Testis (tissue), 5 donors: ENCODE data around the gene MICB. TPM values are rescaled to one million over a fixed set of nuclear protein-coding genes. Genes with fewer than 3 reads are reported as not detected.
"Not testable (repeated sequence)": the region's sequence is repeated elsewhere in the genome, so short reads cannot be mapped to it uniquely, and the experiment has no call there.

Source experiments
- DNase-seq: peaks from one replicate; pipeline ENCODE4 v3.0.0-alpha.2; 2019
- H3K27ac ChIP-seq, 2 donors: fragments of 200-600 bp; sonication (generic); one replicate each; pipeline ENCODE4 v1.5.1; 2019
- H3K27me3 ChIP-seq: fragments of 200-600 bp; sonication (generic); one replicate; pipeline ENCODE4 v1.5.1; 2019
- H3K36me3 ChIP-seq: fragments of 200-600 bp; sonication (generic); one replicate; pipeline ENCODE4 v1.5.1; 2017; ENCODE audit warnings: low read depth; ENCODE audit errors: missing control alignments
- H3K4me1 ChIP-seq: fragments of 200-600 bp; sonication (generic); one replicate; pipeline ENCODE4 v1.5.1; 2019
- H3K4me3 ChIP-seq, 2 donors: fragments of 200-600 bp; sonication (generic); one replicate each; pipeline ENCODE4 v1.5.1; 2017 to 2019
- H3K9me3 ChIP-seq: fragments of 200-600 bp; sonication (generic); one replicate; pipeline ENCODE4 v1.5.1; 2017
- CTCF ChIP-seq, 3 experiments: fragments of 450-650 bp in 2 of 3; fragments of 200-600 bp in 1 of 3; sonication (generic) in 1 of 3; IDR thresholded peaks; one replicate each; pipeline ENCODE4 v1.5.1; 2016 to 2019; ENCODE audit warnings: antibody characterized with exemption in 3 of 3, mild to moderate bottlenecking in 2 of 3, moderate library complexity in 1 of 3
- POLR2A ChIP-seq: fragments of 450-650 bp; IDR thresholded peaks from one replicate; pipeline ENCODE4 v1.6.1; 2017; ENCODE audit warnings: antibody characterized with exemption, mild to moderate bottlenecking, moderate library complexity
- WGBS, 2 donors: methylation state at CpG; one replicate each; pipeline ENCODE4 v1.1.5; 2018; 5-methylcytosine and 5-hydroxymethylcytosine counted together
- intact Hi-C: fragments of 100-400 bp; cut with DNase I; formaldehyde crosslinking; loops from one replicate; pipeline ENCODE4 v1.15.1; 2023; ENCODE audit warnings: low total_unique reads
- long read RNA-seq, 2 donors: transcript quantifications; one replicate each; lab custom pipeline, GENCODE V29; 2026
- polyA plus RNA-seq: library from polyadenylated mRNA; stranded (reverse); fragments of 350-450 nt; fragmentation: Illumina TruSeq; extraction: RNeasy Lipid Tissue Mini Kit (QIAGEN cat#74804); gene quantifications from one replicate; pipeline ENCODE4 v1.2.3, GENCODE V29; 2014; ENCODE audit warnings: low read depth, low replicate concordance; ENCODE audit not compliant: insufficient read depth
- total RNA-seq, 2 donors: library from RNA; depleted of rRNA; stranded (reverse); fragments of >200 nt; gene quantifications; one replicate each; pipeline ENCODE4 v1.2.3, GENCODE V29; 2016

Gene MICB
- total RNA-seq (1 to 10 TPM; 4.4 to 5.4 TPM), polyA plus RNA-seq (4.1 TPM)
- long read RNA-seq, donor 1, partial matches to known transcripts, result 0 of 1 reads
- long read RNA-seq, donor 1, other reads (novel, unspliced or antisense), result 0 of 1 reads
- long read RNA-seq, donor 2, partial matches to known transcripts, result 0 of 2 reads
- long read RNA-seq, donor 2, other reads (novel, unspliced or antisense), result 0 of 2 reads

DNA sequence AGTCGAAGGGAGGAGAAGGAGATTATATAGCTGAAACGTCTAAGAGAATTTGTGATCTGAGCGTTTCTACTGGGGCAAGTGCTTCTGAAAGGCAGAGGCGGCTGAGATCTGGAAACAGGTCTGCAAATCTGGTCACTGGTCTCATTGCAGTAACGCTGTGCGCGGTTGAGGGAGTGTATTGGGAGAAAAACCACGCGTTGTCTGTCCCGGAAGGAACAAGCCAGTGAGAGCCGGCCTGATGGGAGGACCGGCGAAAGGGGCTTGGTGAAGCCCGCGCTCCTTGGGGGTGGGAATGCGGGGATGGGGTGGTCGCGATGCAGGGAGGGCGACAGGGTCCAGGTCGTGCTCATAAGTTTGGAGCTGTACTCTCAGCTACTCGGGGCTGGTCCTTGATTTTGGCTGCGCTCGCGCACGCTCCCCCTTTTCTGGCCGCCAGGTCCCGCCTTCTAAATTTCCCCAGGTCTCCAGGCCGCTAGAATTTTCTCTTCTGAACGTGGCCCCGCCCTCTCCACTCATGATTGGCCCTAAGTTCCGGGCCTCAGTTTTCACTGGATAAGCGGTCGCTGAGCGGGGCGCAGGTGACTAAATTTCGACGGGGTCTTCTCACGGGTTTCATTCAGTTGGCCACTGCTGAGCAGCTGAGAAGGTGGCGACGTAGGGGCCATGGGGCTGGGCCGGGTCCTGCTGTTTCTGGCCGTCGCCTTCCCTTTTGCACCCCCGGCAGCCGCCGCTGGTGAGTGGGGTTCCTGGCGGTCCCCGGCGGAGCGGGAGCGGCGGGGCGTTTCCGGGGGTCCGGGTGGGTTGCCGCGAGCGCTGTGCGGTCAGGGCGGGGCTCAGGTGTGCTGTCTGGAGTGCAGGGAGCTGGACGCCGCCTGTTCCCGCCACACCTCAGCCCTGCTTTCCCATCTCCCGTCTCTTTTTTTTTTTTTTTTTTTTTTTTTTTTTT lies at the start of gene MICB:
TSS of gene MICB (plus strand) at position 615 of the 946 bp plus-strand sequence. CDS start at position 664, 49 bp downstream.
- intact Hi-C loops, result no loop called here
- WGBS, 2 donors, result 0 to 1% methylated on average over 39 to 64 of the region's 64 CpGs
- Histone ChIP-seq H3K4me3 (peak within 1 kb of the TSS; percentile 42 to 61), H3K27ac (peak within 1 kb of the TSS in 1 of 2 donors; percentile 10), H3K4me1 (peaks cover 6% of the 10 kb centered on the region), H3K27me3 (no peaks in the 10 kb centered on the region), H3K36me3 (no peaks in the 10 kb centered on the region), H3K9me3 (no peaks in the 10 kb centered on the region)
- peak; percentile 89 for DNase-seq
- TF ChIP-seq CTCF (IDR thresholded peaks at IDR 0.05), result no peak
- no peak for TF ChIP-seq POLR2A

GRCh38 chr6:31450751-31451150 lies 47.2 kb upstream of the MICB start:
- intact Hi-C loops, result no loop called here
- TF ChIP-seq CTCF (IDR thresholded peaks at IDR 0.05) (no peak), POLR2A (no peak)
- DNase-seq, result no peak
- H3K36me3 ChIP-seq, result no peaks in the 10 kb centered on the region
- H3K27me3 ChIP-seq, result no peaks in the 10 kb centered on the region
- 60 to 71% methylated on average over 4 of the region's 4 CpGs for WGBS, 2 donors
- no peak overlapping the region for H3K27ac ChIP-seq
- no peak overlapping the region for H3K4me3 ChIP-seq
- no peaks in the 10 kb centered on the region for H3K4me1 ChIP-seq
- no peaks in the 10 kb centered on the region for H3K9me3 ChIP-seq

GRCh38 chr6:31452859-31453258 lies 45.1 kb upstream of the MICB start:
- no peak for DNase-seq
- Histone ChIP-seq H3K4me1 (no peaks in the 10 kb centered on the region), H3K4me3 (no peak overlapping the region), H3K9me3 (no peaks in the 10 kb centered on the region), H3K36me3 (no peaks in the 10 kb centered on the region), H3K27me3 (no peaks in the 10 kb centered on the region), H3K27ac (no peak overlapping the region)
- TF ChIP-seq POLR2A, result no peak
- TF ChIP-seq CTCF (IDR thresholded peaks at IDR 0.05), result no peak
- intact Hi-C loops, result no loop called here

DNA sequence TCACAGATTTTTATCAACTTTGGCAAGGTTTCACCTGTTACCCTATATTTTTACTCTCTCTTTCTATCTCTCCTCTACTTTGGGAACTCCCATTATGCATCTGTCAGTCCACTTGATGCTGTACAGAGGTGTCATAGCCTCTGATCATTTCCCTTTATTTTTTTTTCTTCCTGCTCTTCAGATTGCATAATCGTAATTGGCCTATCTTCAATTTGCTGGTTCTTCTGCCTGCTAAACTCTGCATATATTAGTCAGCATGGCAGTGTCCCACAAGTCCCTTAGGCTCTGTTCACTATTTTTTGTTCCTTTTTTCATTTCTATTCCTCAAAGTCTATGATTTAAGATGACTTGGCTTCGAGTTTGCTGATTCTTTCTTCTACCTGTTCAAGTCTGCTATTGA lies 44.7 kb upstream of the MICB start:
- 85 to 93% methylated on average over 2 of the region's 2 CpGs for WGBS, 2 donors
- H3K27me3 ChIP-seq, result no peaks in the 10 kb centered on the region
- no peak for DNase-seq
- H3K4me3 ChIP-seq, result no peak overlapping the region
- no peaks in the 10 kb centered on the region for H3K36me3 ChIP-seq
- no peaks in the 10 kb centered on the region for H3K4me1 ChIP-seq
- H3K27ac ChIP-seq, result no peak overlapping the region
- intact Hi-C loops, result no loop called here
- no peaks in the 10 kb centered on the region for H3K9me3 ChIP-seq
- TF ChIP-seq CTCF (IDR thresholded peaks at IDR 0.05) (no peak), POLR2A (no peak)

DNA sequence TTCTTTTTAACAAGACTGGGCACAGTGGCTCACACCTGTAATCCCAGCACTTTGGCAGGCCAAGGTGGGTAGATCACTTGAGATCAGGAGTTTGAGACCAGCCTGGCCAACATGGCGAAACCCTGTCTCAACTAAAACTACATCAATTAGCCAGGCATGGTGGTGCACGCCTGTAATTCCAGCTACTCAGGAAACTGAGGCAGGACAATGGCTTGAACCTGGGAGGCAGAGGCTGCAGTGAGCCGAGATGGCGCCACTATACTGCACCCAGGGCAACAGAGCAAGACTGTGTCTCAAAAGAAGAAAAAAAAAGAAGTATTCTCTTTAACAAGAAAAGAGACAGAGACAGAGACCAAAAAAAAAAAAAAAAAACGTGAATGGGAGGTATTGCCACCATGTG lies 38.1 kb upstream of the MICB start:
- H3K4me1 ChIP-seq, H3K27me3 ChIP-seq, H3K9me3 ChIP-seq, intact Hi-C loops, H3K36me3 ChIP-seq, H3K27ac ChIP-seq, DNase-seq, H3K4me3 ChIP-seq: not testable (repeated sequence)
- WGBS, 2 donors, result 79 to 86% methylated on average over 5 of the region's 5 CpGs
